Measurements from ENCODE around the gene BLVRA. TPM values are rescaled to one million over a fixed set of nuclear protein-coding genes. Genes with fewer than 3 reads are reported as not detected.
A peak's percentile ranks its signal among the peaks of the same experiment; 100 is the strongest.
"Not testable (repeated sequence)": the region's sequence is repeated elsewhere in the genome, so short reads cannot be mapped to it uniquely, and the experiment has no call there.

The BLVRA gene, protein sequence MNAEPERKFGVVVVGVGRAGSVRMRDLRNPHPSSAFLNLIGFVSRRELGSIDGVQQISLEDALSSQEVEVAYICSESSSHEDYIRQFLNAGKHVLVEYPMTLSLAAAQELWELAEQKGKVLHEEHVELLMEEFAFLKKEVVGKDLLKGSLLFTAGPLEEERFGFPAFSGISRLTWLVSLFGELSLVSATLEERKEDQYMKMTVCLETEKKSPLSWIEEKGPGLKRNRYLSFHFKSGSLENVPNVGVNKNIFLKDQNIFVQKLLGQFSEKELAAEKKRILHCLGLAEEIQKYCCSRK
- 20.6 and 21.5 TPM in 2 replicates for total RNA-seq

DNA sequence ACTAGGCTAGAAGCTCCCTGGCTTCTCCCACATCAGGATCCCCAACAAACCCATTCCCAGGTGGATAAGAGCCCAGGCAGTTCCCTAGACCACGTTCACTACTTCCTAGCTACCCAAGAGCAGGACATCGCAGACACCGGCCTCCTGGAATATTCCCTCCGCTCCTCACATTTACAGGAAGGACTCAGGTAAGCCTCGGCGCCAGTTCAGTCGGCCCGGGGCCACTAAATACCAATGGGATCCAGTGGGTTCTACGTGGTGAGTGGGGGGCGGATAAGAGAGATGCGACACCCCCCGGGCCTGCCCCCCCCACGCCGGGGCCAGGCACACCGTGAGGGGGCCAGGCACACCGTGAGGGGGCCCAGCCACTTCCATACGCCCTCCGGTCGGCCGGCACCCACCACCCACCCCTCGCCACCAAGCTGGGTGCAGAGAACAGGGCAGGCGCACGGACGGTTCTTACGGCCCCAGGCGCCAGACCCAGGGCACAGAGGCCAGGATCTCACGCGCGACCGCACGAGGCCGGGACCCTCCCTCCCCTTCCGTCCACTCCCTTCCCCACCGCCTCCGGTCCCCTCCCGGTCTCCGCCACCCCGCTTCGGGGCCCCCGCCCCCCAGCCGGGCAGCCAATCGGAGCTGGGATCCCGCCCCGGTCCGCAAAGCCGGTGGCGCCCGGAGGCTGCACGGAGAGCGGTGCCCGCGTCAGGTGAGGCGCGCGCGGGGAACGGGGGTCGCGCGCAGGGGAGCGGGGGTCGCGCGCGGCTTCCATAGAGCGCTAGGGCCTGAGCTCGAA, at the start of gene BLVRA:
BLVRA (plus strand) TSS at position 652 of the 793 bp plus-strand sequence. CDS start 12,479 bp downstream, outside the sequence.
- H3K4me1 ChIP-seq (ENCODE audit: insufficient read depth, low read length), result peaks cover 18% of the 10 kb centered on the region
- DNase-seq (ENCODE audit: insufficient read length, low spot score, missing footprints), result peak; percentile 99
- H3K27me3 ChIP-seq (ENCODE audit: insufficient read depth, low read length), result no peaks in the 10 kb centered on the region
- TF ChIP-seq CTCF (IDR thresholded peaks at IDR 0.05; ENCODE audit: extremely low read depth, low read depth, low read length), result no peak
- H3K27ac ChIP-seq (ENCODE audit: low read depth, low read length), result peak within 1 kb of the TSS; percentile 63
- H3K4me2 ChIP-seq (ENCODE audit: insufficient read depth, low read length), result peak within 1 kb of the TSS; percentile 80
- H3K9me3 ChIP-seq (ENCODE audit: low read depth, low read length), result no peaks in the 10 kb centered on the region
- H4K20me1 ChIP-seq (ENCODE audit: insufficient read depth, low read length), result no peaks in the 10 kb centered on the region
- no peaks in the 10 kb centered on the region for H3K36me3 ChIP-seq (ENCODE audit: insufficient read depth, low read length)
- peak within 1 kb of the TSS; percentile 87 for H3K4me3 ChIP-seq (ENCODE audit: insufficient read depth, low read length)
- H2AFZ ChIP-seq (ENCODE audit: low read length), result peak within 1 kb of the TSS; percentile 80
- peaks cover 2% of the 10 kb centered on the region for H3K79me2 ChIP-seq (ENCODE audit: insufficient read depth, low read length)

GRCh38 chr7:43711503-43711902, 47.0 kb upstream of the BLVRA start:
- H2AFZ ChIP-seq (ENCODE audit: low read length), result no peak overlapping the region
- H3K27me3 ChIP-seq (ENCODE audit: insufficient read depth, low read length), result no peaks in the 10 kb centered on the region
- no peak overlapping the region for H3K4me2 ChIP-seq (ENCODE audit: insufficient read depth, low read length)
- H3K27ac ChIP-seq (ENCODE audit: low read depth, low read length), result no peak overlapping the region
- no peak for DNase-seq (ENCODE audit: insufficient read length, low spot score, missing footprints)
- no peaks in the 10 kb centered on the region for H3K4me1 ChIP-seq (ENCODE audit: insufficient read depth, low read length)
- H4K20me1 ChIP-seq (ENCODE audit: insufficient read depth, low read length), result no peaks in the 10 kb centered on the region
- H3K79me2 ChIP-seq (ENCODE audit: insufficient read depth, low read length), result peaks cover 43% of the 10 kb centered on the region
- H3K9me3 ChIP-seq (ENCODE audit: low read depth, low read length), result no peaks in the 10 kb centered on the region
- TF ChIP-seq CTCF (IDR thresholded peaks at IDR 0.05; ENCODE audit: extremely low read depth, low read depth, low read length), result no peak
- no peaks in the 10 kb centered on the region for H3K36me3 ChIP-seq (ENCODE audit: insufficient read depth, low read length)
- H3K4me3 ChIP-seq (ENCODE audit: insufficient read depth, low read length), result no peak overlapping the region

DNA sequence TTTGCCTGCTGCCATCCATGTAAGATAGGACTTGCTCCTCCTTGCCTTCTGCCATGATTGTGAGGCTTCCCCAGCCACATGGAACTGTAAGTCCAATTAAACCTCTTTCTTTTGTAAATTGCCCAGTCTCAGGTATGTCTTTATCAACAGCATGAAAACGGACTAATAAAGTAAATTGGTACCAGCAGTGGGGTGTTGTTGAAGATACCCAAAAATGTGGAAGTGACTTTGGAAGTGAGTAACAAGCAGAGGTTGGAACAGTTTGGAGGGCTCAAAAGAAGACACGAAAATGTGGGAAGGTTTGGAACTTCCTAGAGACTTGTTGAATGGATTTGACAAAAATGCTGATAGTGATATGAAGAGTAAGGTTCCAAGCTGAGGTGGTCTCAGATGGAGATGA, 42.5 kb upstream of the BLVRA start:
- H3K27me3 ChIP-seq (ENCODE audit: insufficient read depth, low read length); H3K27ac ChIP-seq (ENCODE audit: low read depth, low read length); H3K4me1 ChIP-seq (ENCODE audit: insufficient read depth, low read length); H2AFZ ChIP-seq (ENCODE audit: low read length); H3K4me3 ChIP-seq (ENCODE audit: insufficient read depth, low read length); H3K9me3 ChIP-seq (ENCODE audit: low read depth, low read length); DNase-seq (ENCODE audit: insufficient read length, low spot score, missing footprints); H4K20me1 ChIP-seq (ENCODE audit: insufficient read depth, low read length); H3K4me2 ChIP-seq (ENCODE audit: insufficient read depth, low read length); H3K36me3 ChIP-seq (ENCODE audit: insufficient read depth, low read length): not testable (repeated sequence)
- peaks cover 42% of the 10 kb centered on the region for H3K79me2 ChIP-seq (ENCODE audit: insufficient read depth, low read length)

- TF ChIP-seq CTCF (IDR thresholded peaks at IDR 0.05; ENCODE audit: extremely low read depth, low read depth, low read length), result no peak
- no peak overlapping the region for H3K4me2 ChIP-seq (ENCODE audit: insufficient read depth, low read length)
- H3K36me3 ChIP-seq (ENCODE audit: insufficient read depth, low read length), result peaks cover 2% of the 10 kb centered on the region
- no peaks in the 10 kb centered on the region for H3K27me3 ChIP-seq (ENCODE audit: insufficient read depth, low read length)
- peaks cover 4% of the 10 kb centered on the region for H4K20me1 ChIP-seq (ENCODE audit: insufficient read depth, low read length)
- H3K4me1 ChIP-seq (ENCODE audit: insufficient read depth, low read length), result peaks cover 9% of the 10 kb centered on the region
- H3K27ac ChIP-seq (ENCODE audit: low read depth, low read length), result no peak overlapping the region
- no peaks in the 10 kb centered on the region for H3K9me3 ChIP-seq (ENCODE audit: low read depth, low read length)
- H3K4me3 ChIP-seq (ENCODE audit: insufficient read depth, low read length), result no peak overlapping the region
- H2AFZ ChIP-seq (ENCODE audit: low read length), result no peak overlapping the region
- peaks cover 39% of the 10 kb centered on the region for H3K79me2 ChIP-seq (ENCODE audit: insufficient read depth, low read length)
- DNase-seq (ENCODE audit: insufficient read length, low spot score, missing footprints), result no peak
Measured at GRCh38 chr7:43716598-43716997, 41.9 kb upstream of the BLVRA start.

All from osteoblast (primary cell).